ENCODE data around the gene HNRNPL. TPM values are rescaled to one million over a fixed set of nuclear protein-coding genes. Genes with fewer than 3 reads are reported as not detected.
"Not testable (repeated sequence)": the region's sequence is repeated elsewhere in the genome, so short reads cannot be mapped to it uniquely, and the experiment has no call there.

The HNRNPL gene
- polyA plus RNA-seq, 1 experiment = 316 TPM

DNA sequence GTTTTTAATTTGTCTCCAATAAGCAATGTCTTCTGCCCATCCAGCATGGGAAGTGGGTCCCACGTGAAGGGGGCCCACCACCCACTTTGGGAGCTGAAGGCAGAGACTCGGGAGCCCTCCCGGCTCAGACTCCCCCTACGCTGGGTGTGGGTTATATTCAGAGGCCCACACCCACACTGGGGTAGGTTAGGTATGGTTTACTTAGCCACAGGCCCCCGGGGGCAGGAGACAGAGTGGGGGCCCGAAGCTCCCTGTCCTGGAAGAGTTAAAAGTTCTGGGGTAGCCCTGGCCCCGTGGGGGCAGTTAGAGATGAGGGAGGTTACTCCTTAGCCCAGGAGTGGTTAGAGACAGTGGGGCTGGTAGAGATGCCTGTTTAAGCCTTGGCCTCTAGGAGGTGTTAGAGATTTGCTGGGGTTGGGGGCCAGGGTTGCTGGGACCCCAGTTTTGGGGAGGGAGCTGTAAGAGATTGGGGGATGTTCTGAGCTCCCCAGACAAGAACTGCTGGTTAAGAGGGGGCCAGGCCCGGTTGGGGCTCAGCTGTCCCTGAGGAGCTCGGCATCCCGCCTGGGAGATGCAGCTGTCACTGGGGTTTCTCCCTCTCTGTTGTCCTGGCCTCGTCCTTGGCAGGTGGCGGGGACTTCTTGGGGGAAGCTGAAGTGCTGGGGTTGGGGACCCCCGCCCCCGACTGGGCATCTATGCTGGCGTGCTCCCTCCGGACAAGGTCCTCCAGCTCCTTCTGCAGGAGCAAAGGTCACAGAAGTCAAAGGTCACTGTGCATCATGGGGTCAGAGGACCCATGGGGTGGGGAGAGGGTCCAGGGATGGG is 29.0 kb upstream of the HNRNPL start:
- no peak overlapping the region for H3K4me3 ChIP-seq (ENCODE audit: low read depth, low read length)
- CTCF ChIA-PET = interaction anchor here (0.8 to 2.0 kb wide), 3 partner anchors 9 to 15 kb away, joined by 5 to 6 read pairs (median 5); no protein-coding TSS in a partner anchor
- DNase-seq (ENCODE audit: low read depth, low spot score) = no peak
- no peaks in the 10 kb centered on the region for H3K9me3 ChIP-seq (ENCODE audit: control insufficient read depth, insufficient read depth, low read length)
- TF ChIP-seq, protein P1, sequence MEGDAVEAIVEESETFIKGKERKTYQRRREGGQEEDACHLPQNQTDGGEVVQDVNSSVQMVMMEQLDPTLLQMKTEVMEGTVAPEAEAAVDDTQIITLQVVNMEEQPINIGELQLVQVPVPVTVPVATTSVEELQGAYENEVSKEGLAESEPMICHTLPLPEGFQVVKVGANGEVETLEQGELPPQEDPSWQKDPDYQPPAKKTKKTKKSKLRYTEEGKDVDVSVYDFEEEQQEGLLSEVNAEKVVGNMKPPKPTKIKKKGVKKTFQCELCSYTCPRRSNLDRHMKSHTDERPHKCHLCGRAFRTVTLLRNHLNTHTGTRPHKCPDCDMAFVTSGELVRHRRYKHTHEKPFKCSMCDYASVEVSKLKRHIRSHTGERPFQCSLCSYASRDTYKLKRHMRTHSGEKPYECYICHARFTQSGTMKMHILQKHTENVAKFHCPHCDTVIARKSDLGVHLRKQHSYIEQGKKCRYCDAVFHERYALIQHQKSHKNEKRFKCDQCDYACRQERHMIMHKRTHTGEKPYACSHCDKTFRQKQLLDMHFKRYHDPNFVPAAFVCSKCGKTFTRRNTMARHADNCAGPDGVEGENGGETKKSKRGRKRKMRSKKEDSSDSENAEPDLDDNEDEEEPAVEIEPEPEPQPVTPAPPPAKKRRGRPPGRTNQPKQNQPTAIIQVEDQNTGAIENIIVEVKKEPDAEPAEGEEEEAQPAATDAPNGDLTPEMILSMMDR (IDR thresholded peaks at IDR 0.05; ENCODE audit: low read depth, low read length) = no peak
- POLR2A ChIA-PET = no interaction called here
- no peak overlapping the region for H3K27ac ChIP-seq (ENCODE audit: low read depth, low read length)
- H3K27me3 ChIP-seq (ENCODE audit: control insufficient read depth, insufficient read depth, low read length) = no peaks in the 10 kb centered on the region

DNA sequence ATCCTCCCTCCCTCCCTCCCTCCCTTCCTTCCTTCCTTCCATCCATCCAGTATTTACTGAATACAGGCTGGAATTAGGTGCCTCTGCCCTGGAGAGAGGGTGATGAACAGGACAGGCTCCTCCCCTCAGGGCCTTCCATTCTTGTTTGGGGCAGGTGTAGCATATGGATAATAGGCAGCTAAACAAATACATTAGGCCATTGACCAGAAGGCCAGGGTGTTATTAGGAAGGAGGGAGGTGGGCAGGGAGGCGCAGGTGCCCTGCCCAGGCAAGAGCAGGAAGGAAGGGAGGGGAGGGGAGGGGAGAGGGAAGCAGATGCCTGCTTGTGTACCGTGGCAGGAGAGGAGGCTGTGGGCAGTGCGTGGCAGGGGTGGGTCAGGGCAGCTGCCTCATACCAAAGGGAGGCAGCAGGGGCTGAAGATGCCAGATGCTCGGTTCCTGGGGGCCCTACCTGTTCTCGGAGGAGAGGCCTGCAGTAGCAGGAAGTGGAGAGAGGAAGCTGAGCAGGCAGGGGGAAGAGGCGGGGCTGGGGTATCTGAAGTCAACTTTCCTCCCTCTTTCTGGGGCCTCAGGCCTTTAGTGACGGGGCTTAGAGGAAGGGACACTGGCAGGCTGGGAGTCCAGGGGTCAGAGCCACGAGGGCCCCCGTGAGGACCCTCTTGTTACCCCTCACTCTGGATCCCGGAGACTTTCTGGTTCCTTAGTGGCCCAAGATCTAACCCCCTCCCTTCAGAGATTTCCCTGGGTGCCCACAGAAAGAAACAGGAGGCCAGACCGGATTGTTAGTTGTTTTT is 28.2 kb upstream of the HNRNPL start, which contains the start of gene RINL:
Gene RINL (minus strand): TSS at position 495 of the 794 bp plus-strand sequence. CDS start 1,533 bp downstream, outside the sequence.
- no peak for DNase-seq (ENCODE audit: low read depth, low spot score)
- H3K27ac ChIP-seq (ENCODE audit: low read depth, low read length) = no peak within 1 kb of the TSS
- H3K27me3 ChIP-seq (ENCODE audit: control insufficient read depth, insufficient read depth, low read length) = no peaks in the 10 kb centered on the region
- ChIA-PET POLR2A (interaction anchor here (0.7 kb wide), 1 partner anchor 135 kb away, joined by 6 read pairs; no protein-coding TSS in a partner anchor), CTCF (interaction anchor here (0.9 to 2.0 kb wide), 4 partner anchors 8 to 243 kb away, joined by 3 to 6 read pairs (median 4); no protein-coding TSS in a partner anchor)
- TF ChIP-seq, protein P1 (IDR thresholded peaks at IDR 0.05; ENCODE audit: low read depth, low read length) = no peak
- H3K4me3 ChIP-seq (ENCODE audit: low read depth, low read length) = no peak within 1 kb of the TSS
- no peaks in the 10 kb centered on the region for H3K9me3 ChIP-seq (ENCODE audit: control insufficient read depth, insufficient read depth, low read length)

DNA sequence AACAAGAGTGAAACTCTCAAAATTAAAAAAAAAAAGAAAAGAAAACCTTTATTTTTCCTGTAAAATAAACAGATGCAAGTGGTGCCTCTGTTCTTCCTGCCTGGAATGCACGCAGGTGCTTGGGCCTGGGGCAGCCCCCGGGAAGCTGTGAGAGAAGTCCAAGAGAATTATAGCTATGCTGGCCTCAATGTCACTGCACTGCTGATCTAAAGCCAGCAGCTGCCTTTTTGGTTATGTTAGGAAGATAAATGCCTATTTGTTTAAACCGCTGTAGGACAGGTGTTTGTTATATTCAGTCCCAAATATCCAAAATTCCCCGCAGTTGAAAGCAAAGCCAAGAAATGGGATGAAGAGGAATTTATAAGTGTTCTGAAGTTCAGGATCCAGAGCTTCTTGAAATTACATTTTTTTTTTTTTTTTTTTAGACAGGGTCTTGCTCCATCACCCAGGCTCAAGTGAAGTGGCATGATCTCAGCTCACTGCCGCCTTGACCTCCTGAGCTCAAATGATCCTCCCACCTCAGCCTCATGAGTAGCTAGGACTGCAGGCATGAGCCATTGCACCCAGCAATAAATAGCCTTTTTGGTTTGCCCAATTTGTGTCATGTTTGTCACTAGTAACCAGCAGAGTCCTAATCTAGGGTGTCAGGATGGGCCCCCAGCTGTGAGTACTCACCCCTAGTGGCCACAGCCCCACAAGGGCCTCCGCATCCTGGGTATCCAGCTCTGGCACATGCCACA is 26.0 kb upstream of the HNRNPL start:
- no peaks in the 10 kb centered on the region for H3K9me3 ChIP-seq (ENCODE audit: control insufficient read depth, insufficient read depth, low read length)
- TF ChIP-seq, protein P1 (IDR thresholded peaks at IDR 0.05; ENCODE audit: low read depth, low read length) = no peak
- ChIA-PET CTCF (interaction anchor here (0.6 to 1.8 kb wide), 4 partner anchors 12 to 241 kb away, joined by 3 to 5 read pairs (median 4); no protein-coding TSS in a partner anchor), POLR2A (no interaction called here)
- H3K4me3 ChIP-seq (ENCODE audit: low read depth, low read length) = no peak overlapping the region
- H3K27me3 ChIP-seq (ENCODE audit: control insufficient read depth, insufficient read depth, low read length) = no peaks in the 10 kb centered on the region
- no peak overlapping the region for H3K27ac ChIP-seq (ENCODE audit: low read depth, low read length)
- no peak for DNase-seq (ENCODE audit: low read depth, low spot score)

DNA sequence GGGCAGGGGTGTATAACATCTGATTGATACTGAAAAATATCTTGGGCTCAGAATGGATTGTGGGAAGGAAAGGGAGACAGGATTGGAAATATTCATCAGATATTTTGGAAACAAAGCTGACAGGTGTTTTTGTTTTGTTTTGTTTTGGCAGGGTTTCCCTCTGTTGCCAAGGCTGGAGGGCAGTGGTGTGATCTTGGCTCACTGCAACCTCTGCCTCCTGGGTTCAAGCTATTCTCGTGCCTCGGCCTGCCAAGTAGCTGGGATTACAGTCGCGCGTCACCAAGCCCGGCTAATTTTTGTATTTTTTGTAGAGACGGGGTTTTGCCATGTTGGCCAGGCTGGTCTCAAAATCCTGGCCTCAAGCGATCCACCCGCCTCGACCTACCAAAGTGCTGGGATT is 23.6 kb upstream of the HNRNPL start:
- DNase-seq (ENCODE audit: low read depth, low spot score); H3K27me3 ChIP-seq (ENCODE audit: control insufficient read depth, insufficient read depth, low read length); POLR2A ChIA-PET: not testable (repeated sequence)

DNA sequence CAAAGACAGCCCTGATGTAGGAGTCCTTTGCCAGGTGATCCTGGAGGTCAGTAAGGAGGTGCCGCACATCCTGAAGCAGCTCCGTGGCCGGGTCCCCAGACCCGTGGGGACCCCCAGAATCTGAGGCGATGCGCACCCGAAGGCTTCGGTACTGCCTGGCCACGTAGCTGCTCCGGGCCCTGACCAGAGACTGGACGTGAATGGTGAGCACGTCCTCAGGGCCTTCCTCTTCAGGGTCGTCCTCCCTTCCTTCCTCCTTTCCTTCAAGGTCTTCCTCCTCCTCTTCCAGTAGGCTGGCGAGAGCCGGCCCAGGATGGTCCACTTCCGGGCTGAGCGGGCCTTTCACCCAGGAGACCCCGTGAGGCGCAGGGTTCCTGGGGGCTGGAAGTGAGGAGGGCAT is 20.8 kb upstream of the HNRNPL start:
- CTCF ChIA-PET = interaction anchor here (1.1 to 1.2 kb wide), 2 partner anchors 18 to 467 kb away, joined by 4 to 5 read pairs; partner anchors contain the start of gene FAM98C
- no peaks in the 10 kb centered on the region; the same call in 1 of the 2 replicates for H3K9me3 ChIP-seq (ENCODE audit: control insufficient read depth, insufficient read depth, low read length)
- H3K27me3 ChIP-seq (ENCODE audit: control insufficient read depth, insufficient read depth, low read length) = no peaks in the 10 kb centered on the region
- POLR2A ChIA-PET = no interaction called here
- TF ChIP-seq, protein P1 (IDR thresholded peaks at IDR 0.05; ENCODE audit: low read depth, low read length) = no peak
- no peak overlapping the region for H3K27ac ChIP-seq (ENCODE audit: low read depth, low read length)
- DNase-seq (ENCODE audit: low read depth, low spot score) = no peak
- no peak overlapping the region for H3K4me3 ChIP-seq (ENCODE audit: low read depth, low read length)

More for the DNA sequence above, 23.6 kb upstream of the HNRNPL start:
- H3K9me3 ChIP-seq (ENCODE audit: control insufficient read depth, insufficient read depth, low read length); H3K27ac ChIP-seq (ENCODE audit: low read depth, low read length); CTCF ChIA-PET; H3K4me3 ChIP-seq (ENCODE audit: low read depth, low read length): not testable (repeated sequence)

Measured in AG04450 (cell line).